Measurements from ENCODE around the gene TMOD1.
A peak's percentile ranks its signal among the peaks of the same experiment; 100 is the strongest.
"Not testable (repeated sequence)": the region's sequence is repeated elsewhere in the genome, so short reads cannot be mapped to it uniquely, and the experiment has no call there.

Gene TMOD1

DNA sequence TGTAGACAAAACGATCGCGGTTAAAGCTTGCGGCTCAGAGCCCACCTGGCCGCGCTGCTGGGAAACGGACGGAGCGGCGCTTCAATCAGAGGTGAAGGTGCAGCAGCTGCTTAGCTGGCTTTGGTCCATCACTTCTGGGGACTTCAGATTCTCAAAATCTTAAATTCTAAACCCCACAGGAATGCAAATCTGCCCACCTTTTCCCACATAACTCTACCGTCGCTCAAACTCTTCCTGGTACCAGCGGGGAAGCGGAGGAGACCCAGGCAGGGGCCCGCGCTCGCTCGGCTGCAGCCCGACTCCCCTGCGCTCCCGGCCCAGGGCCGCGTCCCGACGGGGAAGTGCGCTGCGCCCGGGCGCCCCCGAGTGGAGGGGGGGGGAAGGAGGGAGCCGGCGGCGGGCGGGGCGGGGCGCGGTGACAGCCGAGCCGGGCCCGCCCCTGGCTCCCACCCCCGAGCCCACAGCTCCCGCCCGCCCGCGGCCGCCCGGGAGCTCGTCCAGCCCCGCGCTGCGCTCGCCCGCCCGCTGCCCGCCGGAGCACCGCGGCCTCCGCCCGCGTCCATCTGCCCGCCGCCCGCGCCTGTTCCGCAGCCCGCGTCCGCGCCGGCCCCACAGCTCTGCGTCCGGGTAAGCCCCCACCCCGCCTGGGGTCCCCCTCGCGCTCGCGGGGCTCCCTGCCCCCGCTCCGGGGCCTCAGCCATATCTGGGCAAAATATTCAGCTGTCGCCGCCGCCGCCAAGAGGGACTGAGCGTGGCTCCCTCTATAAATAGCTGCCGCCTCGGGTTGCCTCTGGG is at the start of gene TMOD1:
Gene TMOD1, plus strand, starts transcription at position 490 of the 795 bp plus-strand sequence. CDS start 22,523 bp downstream, outside the sequence.
- peak; percentile 94 for DNase-seq (ENCODE audit: low spot score)

- not testable (repeated sequence) for DNase-seq (ENCODE audit: low spot score)
Observed at GRCh38 chr9:97453573-97453972, 47.9 kb upstream of the TMOD1 start.

DNA sequence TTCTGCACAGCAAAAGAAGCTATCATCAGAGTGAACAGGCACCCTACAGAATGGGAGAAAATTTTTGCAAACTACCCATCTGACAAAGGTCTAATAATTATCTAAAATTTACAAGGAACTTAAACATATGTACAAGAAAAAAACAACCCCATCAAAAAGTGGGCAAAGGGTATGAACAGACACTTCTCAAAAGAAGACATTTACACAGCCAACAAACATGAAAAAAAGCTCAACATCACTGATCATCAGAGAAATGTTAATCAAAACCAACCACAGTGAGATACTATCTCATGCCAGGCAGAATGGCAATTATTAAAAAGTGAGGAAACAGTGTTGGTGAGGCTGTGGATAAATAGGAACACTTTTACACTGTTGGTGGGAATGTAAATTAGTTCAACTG is 44.6 kb upstream of the TMOD1 start:
- not testable (repeated sequence) for DNase-seq (ENCODE audit: low spot score)

DNA sequence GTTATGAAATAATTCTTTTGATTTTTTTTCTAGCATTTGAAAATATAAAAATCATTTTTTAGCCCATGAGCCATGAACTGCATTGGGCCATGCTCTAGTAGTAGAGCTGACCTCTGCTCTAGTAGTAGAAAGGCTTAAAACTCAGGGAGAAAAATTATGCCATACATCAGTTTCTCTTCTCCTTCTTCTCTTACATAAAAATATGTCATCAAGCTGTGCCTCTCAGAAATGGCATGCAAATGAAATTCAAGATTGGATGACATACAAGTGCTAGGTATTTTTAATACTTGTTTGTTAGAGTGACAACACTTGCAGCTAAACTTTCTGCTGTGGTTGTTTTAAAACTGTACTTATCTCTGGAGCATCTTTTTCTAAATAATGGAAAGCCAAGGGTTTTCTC is 42.1 kb upstream of the TMOD1 start:
- no peak for DNase-seq (ENCODE audit: low spot score)

DNA sequence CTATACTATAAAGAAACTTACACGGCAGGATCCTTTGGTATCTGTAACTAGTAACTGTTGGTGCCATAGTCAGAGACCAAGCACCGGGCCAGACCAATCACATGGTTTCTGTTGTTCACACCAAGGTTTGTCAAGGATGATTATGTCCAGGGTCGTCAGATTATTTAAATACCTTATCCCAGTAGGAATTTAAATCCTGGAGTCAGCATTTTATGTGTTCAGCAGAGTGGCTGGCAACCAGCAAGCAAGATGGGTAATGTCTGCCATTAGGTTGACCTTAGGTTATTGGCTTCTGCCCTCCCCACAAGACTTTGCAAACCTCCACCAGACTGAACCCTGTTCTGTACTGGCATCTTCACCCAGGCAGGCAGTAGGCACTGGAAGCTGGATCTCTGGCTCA is 39.3 kb upstream of the TMOD1 start:
- DNase-seq (ENCODE audit: low spot score) = no peak

DNA sequence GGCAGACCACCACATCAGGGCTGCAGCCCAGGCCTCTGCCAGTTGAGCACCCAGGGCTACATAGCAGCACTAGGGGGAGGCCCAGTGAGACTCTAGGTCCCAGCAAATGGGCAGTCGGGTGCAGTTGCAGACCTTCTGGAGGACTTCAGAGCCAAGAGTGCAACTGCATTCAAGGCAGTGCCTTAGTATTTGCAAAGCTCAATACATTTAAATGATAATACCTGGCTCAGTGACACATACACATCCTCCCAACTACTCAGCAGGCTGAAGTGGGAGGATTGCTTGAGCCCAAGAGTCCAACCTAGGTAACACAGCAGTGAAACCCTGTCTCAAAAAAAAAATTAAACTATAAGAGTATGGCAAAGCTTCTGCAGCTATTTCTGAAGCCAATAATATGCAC is 38.6 kb upstream of the TMOD1 start:
- DNase-seq (ENCODE audit: low spot score) = no peak

DNA sequence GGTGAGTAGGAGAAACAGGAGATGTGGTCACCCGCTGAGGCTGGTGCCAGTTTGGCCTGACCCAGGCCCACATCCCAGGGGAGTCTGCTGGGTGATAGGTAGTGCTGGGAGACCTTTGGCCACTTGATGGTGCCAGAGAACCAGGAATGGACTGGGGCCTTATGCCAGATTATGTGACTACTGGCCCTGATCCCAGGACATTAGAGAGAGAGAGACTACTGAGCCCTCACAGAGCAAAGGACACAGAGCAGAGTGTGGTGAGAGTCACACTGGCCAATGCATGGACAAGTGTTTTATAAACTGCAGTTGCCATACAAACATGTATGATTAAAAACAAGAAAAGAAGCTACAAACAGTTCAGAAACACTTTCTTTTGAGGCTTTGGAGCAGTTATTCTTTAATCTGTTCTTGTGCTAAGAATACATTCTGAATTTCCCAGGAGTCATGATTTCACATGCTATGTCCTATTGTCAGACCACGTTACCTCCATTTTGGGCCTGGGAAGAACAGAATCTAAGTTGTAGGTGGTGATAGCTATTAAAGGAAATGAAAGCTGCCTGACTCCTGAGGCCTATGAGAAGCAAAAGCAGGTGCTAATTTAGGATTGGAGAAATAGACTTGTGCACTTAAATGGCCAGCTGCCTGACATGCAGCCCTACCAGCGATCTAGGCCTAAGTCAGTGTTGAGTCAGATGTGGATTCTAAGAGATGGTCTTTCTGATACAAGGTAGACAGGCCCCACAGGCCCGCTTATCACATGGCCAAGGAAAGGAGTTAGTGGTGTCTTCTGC is 32.6 kb upstream of the TMOD1 start:
- peak; percentile 80 for DNase-seq (ENCODE audit: low spot score)

DNA sequence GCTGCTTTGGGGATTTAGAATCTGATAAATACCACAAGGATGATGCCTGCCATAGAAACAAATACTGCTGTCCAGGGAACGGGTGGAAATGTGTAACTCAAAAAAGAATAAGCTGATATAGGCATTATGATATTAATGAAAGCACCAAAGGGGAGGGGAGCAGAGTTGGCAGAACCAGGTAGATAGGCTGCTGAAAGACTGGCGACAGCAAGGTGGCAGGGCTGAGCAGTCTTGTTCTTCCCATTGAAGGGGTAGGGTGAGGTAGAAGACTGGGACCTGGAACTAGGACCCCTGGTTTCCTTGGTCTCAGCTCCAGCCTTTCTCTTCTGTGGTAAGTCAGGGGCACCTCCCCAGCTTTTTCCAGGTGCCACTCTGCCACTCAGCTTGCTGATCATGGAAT is 31.4 kb upstream of the TMOD1 start:
- no peak for DNase-seq (ENCODE audit: low spot score)

- no peak for DNase-seq (ENCODE audit: low spot score)
Observed at GRCh38 chr9:97473717-97474116, 27.7 kb upstream of the TMOD1 start.

- no peak for DNase-seq (ENCODE audit: low spot score)
Observed at GRCh38 chr9:97474372-97474925, 27.0 kb upstream of the TMOD1 start.

- no peak for DNase-seq (ENCODE audit: low spot score)
Observed at GRCh38 chr9:97475059-97475458, 26.4 kb upstream of the TMOD1 start.

- no peak for DNase-seq (ENCODE audit: low spot score)
Observed at GRCh38 chr9:97478301-97478981, 23.0 kb upstream of the TMOD1 start.

- no peak for DNase-seq (ENCODE audit: low spot score)
Observed at GRCh38 chr9:97479496-97480159, 21.8 kb upstream of the TMOD1 start.

- no peak for DNase-seq (ENCODE audit: low spot score)
Observed at GRCh38 chr9:97480174-97480573, 21.3 kb upstream of the TMOD1 start.

DNA sequence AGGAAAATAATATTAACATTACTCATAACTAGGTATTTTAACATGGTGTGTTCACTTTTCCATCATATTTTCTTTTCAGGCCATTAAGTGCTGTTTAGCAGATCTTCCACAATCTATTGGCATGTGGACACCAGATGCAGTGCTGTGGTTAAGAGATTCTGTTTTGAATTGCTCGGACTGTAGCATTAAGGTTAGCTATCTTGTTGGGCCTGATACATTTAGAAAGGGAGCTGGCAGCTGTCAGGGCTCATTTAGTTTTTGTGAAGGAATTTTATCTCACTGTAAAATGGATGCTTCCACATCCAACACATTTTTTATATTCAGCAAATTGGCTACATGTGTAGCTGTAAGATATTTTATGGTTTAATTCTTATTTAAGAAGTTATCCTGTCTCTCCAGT is 20.7 kb upstream of the TMOD1 start:
- DNase-seq (ENCODE audit: low spot score) = peak; percentile 29

DNA sequence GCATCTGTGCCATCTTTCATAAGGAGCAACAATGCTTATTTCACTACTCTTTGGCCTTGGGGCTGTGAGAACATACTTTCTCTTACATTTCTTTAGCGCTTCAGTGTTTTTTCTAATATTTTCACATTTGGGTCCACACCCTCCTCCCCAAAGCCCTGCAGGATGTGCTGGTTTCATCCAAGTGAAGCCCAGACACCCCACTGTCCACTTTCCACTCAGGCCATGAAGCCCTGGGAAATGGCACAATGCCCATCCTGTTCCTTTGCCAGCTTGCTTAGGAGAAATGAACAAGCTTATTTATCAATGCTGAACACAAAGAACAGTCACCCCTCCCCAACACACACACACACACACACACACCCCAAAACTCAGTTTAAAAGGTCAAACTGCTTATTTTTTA is 17.3 kb upstream of the TMOD1 start:
- DNase-seq (ENCODE audit: low spot score) = no peak

DNA sequence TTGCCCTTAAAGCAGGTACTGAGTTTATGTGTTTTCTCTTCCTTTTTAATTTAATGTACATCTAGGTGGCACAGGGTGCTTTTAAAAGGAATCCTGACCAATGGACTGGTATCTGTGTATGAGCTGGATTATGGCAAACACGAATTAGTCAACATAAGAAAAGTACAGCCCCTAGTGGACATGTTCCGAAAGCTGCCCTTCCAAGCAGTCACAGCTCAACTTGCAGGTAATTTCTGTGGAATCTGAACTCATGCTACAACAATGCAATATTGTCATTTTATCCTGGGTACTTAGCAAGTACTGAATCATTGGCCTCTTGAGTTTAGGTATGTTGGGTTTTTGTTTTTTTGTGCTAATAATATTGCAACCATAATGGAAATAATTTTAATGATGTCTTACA is 14.4 kb upstream of the TMOD1 start:
- DNase-seq (ENCODE audit: low spot score) = no peak

GRCh38 chr9:97487861-97488260 is 13.6 kb upstream of the TMOD1 start:
- DNase-seq (ENCODE audit: low spot score) = no peak

DNA sequence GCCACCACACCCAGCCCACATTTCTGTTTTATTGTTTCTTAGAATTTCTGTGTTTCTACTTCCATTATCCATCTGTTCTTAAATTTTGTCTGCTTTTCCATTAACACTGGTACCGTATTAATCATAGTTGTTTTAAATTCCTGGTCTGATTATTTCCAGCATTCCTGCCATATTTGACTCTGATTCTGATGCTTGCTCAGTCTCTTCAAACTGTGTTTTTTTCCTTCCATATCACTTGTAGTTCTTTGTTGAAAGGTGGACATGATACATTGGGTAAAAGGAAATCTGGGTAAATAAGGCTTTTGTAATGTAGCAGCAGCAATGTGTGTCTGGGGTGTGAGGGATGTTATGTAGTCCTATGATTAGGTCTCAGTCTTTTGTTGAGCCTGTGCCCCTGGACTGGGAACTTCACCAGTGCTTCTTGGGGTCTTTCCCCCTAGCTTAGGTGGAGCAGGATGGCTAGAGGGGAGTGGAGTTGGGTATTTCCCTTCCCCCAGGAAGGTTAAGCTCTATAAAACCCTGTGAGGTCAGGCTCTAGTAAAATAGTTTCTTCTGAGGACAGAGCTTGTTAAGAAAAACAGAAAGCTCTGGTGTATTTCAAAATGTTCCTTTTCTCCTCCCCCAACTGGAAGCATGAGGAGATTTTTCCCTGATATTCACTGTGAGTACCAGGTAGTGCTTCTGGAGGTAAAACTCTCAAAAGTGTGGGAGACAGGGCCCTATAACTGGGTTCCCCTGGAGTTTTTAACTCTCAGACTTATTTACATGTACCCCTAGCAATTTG is 10.1 kb upstream of the TMOD1 start:
- no peak for DNase-seq (ENCODE audit: low spot score)

DNA sequence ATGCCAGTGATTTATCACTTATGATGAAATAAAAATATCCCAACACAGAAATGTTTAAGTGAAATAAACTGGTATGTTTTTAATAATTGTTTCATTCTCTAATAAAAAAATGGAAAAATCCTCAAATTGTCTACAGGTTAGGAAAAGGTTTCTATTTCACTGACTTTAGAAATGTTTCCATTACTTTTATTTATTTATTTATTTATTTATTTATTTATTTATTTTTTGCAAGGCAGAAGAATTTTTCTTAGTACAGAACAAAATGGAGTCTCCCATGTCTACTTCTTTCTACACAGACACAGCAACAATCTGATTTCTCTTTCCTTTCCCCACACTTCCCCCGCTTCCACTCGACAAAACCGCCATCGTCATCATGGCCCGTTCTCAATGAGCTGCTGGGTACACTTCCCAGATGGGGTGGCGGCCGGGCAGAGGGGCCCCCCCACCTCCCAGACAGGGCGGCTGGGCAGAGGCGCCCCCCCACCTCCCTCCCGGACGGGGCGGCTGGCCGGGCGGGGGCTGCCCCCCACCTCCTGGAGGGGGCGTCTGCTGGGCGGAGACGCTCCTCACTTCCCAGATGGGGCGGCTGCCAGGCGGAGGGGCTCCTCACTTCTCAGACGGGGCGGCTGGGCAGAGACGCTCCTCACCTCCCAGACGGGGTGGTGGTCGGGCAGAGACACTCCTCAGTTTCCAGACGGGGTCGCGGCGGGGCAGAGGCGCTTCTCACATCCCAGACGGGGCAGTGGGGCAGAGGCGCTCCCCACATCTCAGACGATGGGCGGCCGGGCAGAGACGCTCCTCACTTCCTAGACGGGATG is 3.7 kb upstream of the TMOD1 start:
- not testable (repeated sequence) for DNase-seq (ENCODE audit: low spot score)
